Spleen (tissue), 11 donors: ENCODE measurements around the gene TMEM219. TPM values are rescaled to one million over a fixed set of nuclear protein-coding genes. Genes with fewer than 3 reads are reported as not detected.
A peak's percentile ranks its signal among the peaks of the same experiment; 100 is the strongest.

ENCODE experiments used
- DNase-seq: peaks from one replicate; pipeline ENCODE4 v3.0.0-alpha.2; 2020
- H3K27ac ChIP-seq, 8 donors: fragments of 200-600 bp; sonication (generic) in 7 of 8; 1 replicate in 4 of 8; 2 replicates in 4 of 8; pipeline versions ENCODE4 v1.5.0 to v1.8.0; 2016 to 2021; ENCODE audit warnings: inconsistent platforms in 4 of 8, mild to moderate bottlenecking in 4 of 8, moderate library complexity in 1 of 8
- H3K27me3 ChIP-seq, 7 donors: fragments of 200-600 bp; sonication (generic) in 6 of 7; replicated peaks in 1 of 7; 1 replicate in 4 of 7; 2 replicates in 3 of 7; pipeline versions ENCODE4 v1.5.0 to v1.8.0; 2016 to 2021; ENCODE audit warnings: inconsistent platforms in 3 of 7, mild to moderate bottlenecking in 1 of 7
- H3K36me3 ChIP-seq, 6 donors: fragments of 200-600 bp; sonication (generic) in 5 of 6; 1 replicate in 4 of 6; 2 replicates in 2 of 6; pipeline versions ENCODE4 v1.5.0 to v1.8.0; 2016 to 2021; ENCODE audit warnings: inconsistent platforms in 2 of 6
- H3K4me1 ChIP-seq, 6 donors: fragments of 200-600 bp; sonication (generic) in 5 of 6; 1 replicate in 3 of 6; 2 replicates in 3 of 6; pipeline versions ENCODE4 v1.5.0 to v1.8.0; 2016 to 2021; ENCODE audit warnings: inconsistent platforms in 3 of 6
- H3K4me3 ChIP-seq, 8 donors: fragments of 200-600 bp; sonication (generic) in 7 of 8; 1 replicate in 4 of 8; 2 replicates in 4 of 8; pipeline versions ENCODE4 v1.5.0 to v1.8.0; 2016 to 2021; ENCODE audit warnings: inconsistent platforms in 4 of 8, mild to moderate bottlenecking in 4 of 8, moderate library complexity in 2 of 8
- H3K9me3 ChIP-seq, 8 donors: fragments of 200-600 bp; sonication (generic) in 7 of 8; 1 replicate in 4 of 8; 2 replicates in 4 of 8; pipeline versions ENCODE4 v1.5.0 to v1.8.0; 2016 to 2021; ENCODE audit warnings: inconsistent platforms in 4 of 8
- CTCF ChIP-seq, 11 experiments: fragments of 200-600 bp in 7 of 11; fragments of 450-650 bp in 4 of 11; sonication (generic) in 4 of 11; IDR thresholded peaks in 8 of 11; conservative IDR thresholded peaks in 3 of 11; 1 replicate in 7 of 11; 2 replicates in 4 of 11; pipeline versions ENCODE4 v1.4.0 to v1.8.0; 2016 to 2021; ENCODE audit warnings: antibody characterized with exemption in 11 of 11, inconsistent platforms in 4 of 11, mild to moderate bottlenecking in 1 of 11
- POLR2A ChIP-seq, 3 donors: fragments of 450-650 bp; IDR thresholded peaks; one replicate each; pipeline ENCODE4 v1.5.1; 2017; ENCODE audit warnings: antibody characterized with exemption in 3 of 3, mild to moderate bottlenecking in 1 of 3
- POLR2AphosphoS5 ChIP-seq, 3 donors: sonication (generic); formaldehyde crosslinking; IDR thresholded peaks; one replicate each; pipeline ENCODE4 v1.5.1; 2017; ENCODE audit warnings: antibody characterized with exemption in 3 of 3
- WGBS, 5 donors: extraction: QIAGEN DNeasy Blood & Tissue Kit in 3 of 5; methylation state at CpG; one replicate each; pipeline versions ENCODE4 v1.1.5 to v1.1.7; 2013 to 2018; 5-methylcytosine and 5-hydroxymethylcytosine counted together
- intact Hi-C: fragments of 100-400 bp; cut with DNase I; formaldehyde crosslinking; loops from one replicate; pipeline ENCODE4 v1.15.0; 2023; ENCODE audit warnings: low total_unique reads
- polyA plus RNA-seq, 3 donors: library from polyadenylated mRNA; stranded (reverse); fragments of 200-250 nt; gene quantifications; one replicate each; pipeline ENCODE4 v1.2.1, GENCODE V29; 2013
- total RNA-seq, 7 donors: library from RNA; depleted of rRNA in 3 of 7; stranded (reverse); fragments of >200 nt in 3 of 7; fragmentation: NEBNext Ultra II Directional in 4 of 7; extraction: Animal tissue kit (Norgen Biotek cat#: 25700) in 4 of 7; gene quantifications; one replicate each; pipeline versions ENCODE4 v1.1.0 to v1.2.1, GENCODE V29; 2016 to 2021
- donor health status: healthy with polysubstance abuse.
- donor health status: DM: no; HTN: no; CAD: no; lungs with moderate emphysema.
- donor health status: DM: no; HTN: no; CAD: no.
- donor health status: Bipolar disorder and iron deficiency.
- donor health status: healthy.
- donor health status: DM: no; HTN: no; CAD: no.
- donor health status: DM: yes; HTN: yes; CAD: no.

The TMEM219 gene
- total and polyA plus RNA-seq, 10 donors, result 89.3 to 191 (median 122) TPM

GRCh38 chr16:29987371-29988085 lies 25.6 kb downstream of the TMEM219 start:
- intact Hi-C loops, result no loop called here
- no peak overlapping the region for H3K4me3 ChIP-seq
- H3K27me3 ChIP-seq, result no peaks in the 10 kb centered on the region
- H3K9me3 ChIP-seq, result no peaks in the 10 kb centered on the region
- no peak overlapping the region for H3K27ac ChIP-seq
- H3K36me3 ChIP-seq, result peaks cover 11 to 100% (median 99%) of the 10 kb centered on the region in 6 donors
- peak in 1 of 3 donors; percentile 19 for TF ChIP-seq POLR2AphosphoS5 (IDR thresholded peaks at IDR 0.05)
- TF ChIP-seq POLR2A (IDR thresholded peaks at IDR 0.05), result no peak
- no peak for TF ChIP-seq CTCF (IDR thresholded peaks at IDR 0.05 in 8 of 11, conservative IDR thresholded peaks at IDR 0.05 in 3 of 11)
- WGBS, 5 donors, result 94 to 98% (median 95%) methylated on average over 13 to 35 of the region's 35 CpGs
- no peaks in the 10 kb centered on the region for H3K4me1 ChIP-seq
- DNase-seq, result peak; percentile 69

GRCh38 chr16:29988346-29989075 lies 26.6 kb downstream of the TMEM219 start:
- TF ChIP-seq POLR2A (IDR thresholded peaks at IDR 0.05), result no peak
- TF ChIP-seq POLR2AphosphoS5 (IDR thresholded peaks at IDR 0.05), result peak in 1 of 3 donors; percentile 23
- no peak for TF ChIP-seq CTCF (IDR thresholded peaks at IDR 0.05 in 8 of 11, conservative IDR thresholded peaks at IDR 0.05 in 3 of 11)
- Histone ChIP-seq H3K4me3 (no peak overlapping the region), H3K4me1 (peaks cover 0 to 7% (median 1%) of the 10 kb centered on the region in 6 donors), H3K9me3 (no peaks in the 10 kb centered on the region), H3K27me3 (no peaks in the 10 kb centered on the region), H3K27ac (no peak overlapping the region), H3K36me3 (peaks cover 7 to 100% (median 99%) of the 10 kb centered on the region in 6 donors)
- WGBS, 5 donors, result 88 to 93% (median 93%) methylated on average over 16 to 17 of the region's 17 CpGs
- intact Hi-C loops, result no loop called here
- peak; percentile 47 for DNase-seq

GRCh38 chr16:29989111-29989858 lies 27.4 kb downstream of the TMEM219 start:
- peak; percentile 49 for DNase-seq
- intact Hi-C loops, result no loop called here
- Histone ChIP-seq H3K4me3 (no peak overlapping the region), H3K27me3 (no peaks in the 10 kb centered on the region), H3K36me3 (peaks cover 4 to 97% (median 93%) of the 10 kb centered on the region in 6 donors), H3K9me3 (no peaks in the 10 kb centered on the region), H3K4me1 (peaks cover 3 to 15% (median 7%) of the 10 kb centered on the region in 6 donors), H3K27ac (no peak overlapping the region)
- TF ChIP-seq CTCF (IDR thresholded peaks at IDR 0.05 in 8 of 11, conservative IDR thresholded peaks at IDR 0.05 in 3 of 11) (no peak), POLR2AphosphoS5 (IDR thresholded peaks at IDR 0.05) (peak in 2 of 3 donors; percentile 23 to 32)
- 86 to 92% (median 88%) methylated on average over 23 of the region's 23 CpGs for WGBS, 5 donors
